GM12892 (cell line): ENCODE data around the gene GRAMD1B.

Source experiments
- POLR2A ChIP-seq: IDR thresholded peaks from 2 replicates; pipeline ENCODE4 v1.6.1; 2011; ENCODE audit warnings: low read depth, low read length, control low read depth
- POLR2AphosphoS5 ChIP-seq: IDR thresholded peaks from 2 replicates; pipeline ENCODE4 v1.6.1; 2011; ENCODE audit warnings: low read depth, low read length, control low read depth
- TAF1 ChIP-seq: IDR thresholded peaks from 2 replicates; pipeline ENCODE4 v1.6.1; 2011; ENCODE audit warnings: low read depth, mild to moderate bottlenecking, control low read depth, low read length, borderline replicate concordance

GRCh38 chr11:123567466-123567865 is 137.4 kb downstream of the GRAMD1B start:
- TF ChIP-seq POLR2AphosphoS5, result no peak
- no peak for TF ChIP-seq POLR2A
- TF ChIP-seq TAF1, result no peak
